HCT116 (cell line): Measurements from ENCODE around the gene NEK7. TPM values are rescaled to one million over a fixed set of nuclear protein-coding genes. Genes with fewer than 3 reads are reported as not detected.
A peak's percentile ranks its signal among the peaks of the same experiment; 100 is the strongest.

Source experiments
- ATAC-seq: fragments of 200-7000 bp; cut with Tn5 transposase; 2 replicates; pipeline ENCODE4 v1.9.1; 2020; ENCODE audit warnings: mild to moderate bottlenecking, moderate library complexity
- BruUV-seq: library from RNA; stranded (reverse); fragments of 400-500 nt; replicated peaks from 2 replicates; lab custom pipeline; 2021; lab: Mats Ljungman, UMichigan
- CTCF ChIA-PET: fragments of 300-600 bp; sonication (Branson Sonifier 250); formaldehyde crosslinking; loops from one replicate; lab custom pipeline; 2021; ENCODE audit warnings: antibody characterized with exemption; lab: Charles Lee
- POLR2A ChIA-PET: fragments of 300-600, 350-600 bp; sonication (Branson Sonifier 250); formaldehyde crosslinking; loops from one replicate; lab custom pipeline; 2021; ENCODE audit warnings: antibody characterized with exemption; lab: Charles Lee
- RAD21 ChIA-PET, 2 experiments: fragments of 300-600 bp; sonication (Branson Sonifier 250); formaldehyde crosslinking; loops; one replicate each; lab custom pipeline; 2023; ENCODE audit warnings: low total read pairs in 2 of 2; ENCODE audit not compliant: uncharacterized antibody in 2 of 2, unreplicated experiment in 2 of 2, low non-redundant PET in 1 of 2; lab: Charles Lee
- DNase-seq: peaks from one replicate; pipeline ENCODE4 v3.0.0-alpha.2; 2010; ENCODE audit warnings: low read depth, low spot score
- H2AFZ ChIP-seq: fragments of 200-600 bp; shearing (Covaris generic), sonication (generic); 2 replicates; pipeline ENCODE4 v1.6.1; 2017; ENCODE audit warnings: low read depth, mixed run types, mixed read lengths, antibody characterized with exemption, low read length; ENCODE audit not compliant: poor library complexity, severe bottlenecking
- H3K27ac ChIP-seq: 2 replicates; pipeline ENCODE4 v1.5.1; 2012; ENCODE audit warnings: low read depth, low read length
- H3K27me3 ChIP-seq: fragments of 200-600 bp; sonication (generic); 2 replicates; pipeline ENCODE4 v1.6.1; 2016; ENCODE audit warnings: mixed run types, low read length, mixed read lengths; ENCODE audit not compliant: insufficient read depth
- H3K36me3 ChIP-seq, 2 experiments: fragments of 200-500 bp in 1 of 2; fragments of 200-600 bp in 1 of 2; sonication (Bioruptor generic) in 1 of 2; sonication (generic) in 1 of 2; 2 replicates each; pipeline versions ENCODE4 v1.5.1 to v1.6.1; 2014 to 2016; ENCODE audit warnings: low read length in 2 of 2, inconsistent platforms in 1 of 2, mixed read lengths in 1 of 2, mixed run types in 1 of 2; ENCODE audit not compliant: insufficient read depth in 2 of 2, control insufficient read depth in 1 of 2
- H3K4me1 ChIP-seq, 2 experiments: fragments of 200-600 bp in 1 of 2; sonication (generic) in 1 of 2; 2 replicates each; pipeline versions ENCODE4 v1.5.1 to v1.6.1; 2012 to 2017; ENCODE audit warnings: low read length in 2 of 2, inconsistent platforms in 1 of 2, mild to moderate bottlenecking in 1 of 2, mixed read lengths in 1 of 2, mixed run types in 1 of 2, moderate library complexity in 1 of 2; ENCODE audit not compliant: insufficient read depth in 2 of 2, control insufficient read depth in 1 of 2
- H3K4me2 ChIP-seq: fragments of 200-600 bp; sonication (generic); 2 replicates; pipeline ENCODE4 v1.6.1; 2017; ENCODE audit warnings: mixed run types, low read length, mixed read lengths
- H3K4me3 ChIP-seq, 2 experiments: fragments of 200-600 bp in 1 of 2; sonication (generic) in 1 of 2; replicated peaks in 1 of 2; 2 replicates each; pipeline ENCODE4 v1.5.1; 2011 to 2016; ENCODE audit warnings: low read length in 2 of 2, control low read depth in 1 of 2, low read depth in 1 of 2, mild to moderate bottlenecking in 1 of 2, mixed read lengths in 1 of 2, mixed run types in 1 of 2
- H3K79me2 ChIP-seq: fragments of 200-600 bp; sonication (generic); 2 replicates; pipeline ENCODE4 v1.6.1; 2017; ENCODE audit warnings: mild to moderate bottlenecking, mixed run types, low read length, moderate library complexity, mixed read lengths; ENCODE audit not compliant: insufficient read depth
- H3K9ac ChIP-seq: fragments of 200-600 bp; sonication (generic); 2 replicates; pipeline ENCODE4 v1.6.1; 2016; ENCODE audit warnings: low read length, mixed read lengths
- H3K9me2 ChIP-seq: fragments of 200-600 bp; sonication (generic), shearing (Covaris generic); 2 replicates; pipeline ENCODE4 v1.6.1; 2017; ENCODE audit warnings: mixed run types, mild to moderate bottlenecking, moderate library complexity; ENCODE audit not compliant: insufficient read depth
- H3K9me3 ChIP-seq, 2 experiments: fragments of 200-500 bp in 1 of 2; fragments of 200-600 bp in 1 of 2; sonication (Bioruptor generic) in 1 of 2; sonication (generic) in 1 of 2; 2 replicates each; pipeline ENCODE4 v1.6.1; 2014 to 2017; ENCODE audit warnings: low read length in 2 of 2, mixed read lengths in 2 of 2, inconsistent platforms in 1 of 2, low read depth in 1 of 2, mild to moderate bottlenecking in 1 of 2, mixed run types in 1 of 2, moderate library complexity in 1 of 2; ENCODE audit not compliant: control insufficient read depth in 1 of 2, insufficient read depth in 1 of 2
- H4K20me1 ChIP-seq: fragments of 200-600 bp; sonication (generic), shearing (Covaris generic); 2 replicates; pipeline ENCODE4 v1.6.1; 2017; ENCODE audit warnings: mixed run types, mild to moderate bottlenecking, moderate library complexity; ENCODE audit not compliant: insufficient read depth
- CBX3 ChIP-seq: IDR thresholded peaks from 2 replicates; pipeline ENCODE4 v1.6.1; 2012; ENCODE audit warnings: low read depth
- ELF1 ChIP-seq: IDR thresholded peaks from 2 replicates; pipeline ENCODE4 v1.6.1; 2012; ENCODE audit warnings: low read depth, borderline replicate concordance
- EZH2phosphoT487 ChIP-seq: fragments of 200-600 bp; IDR thresholded peaks from 2 replicates; pipeline ENCODE4 v1.6.1; 2018; ENCODE audit warnings: antibody characterized with exemption, borderline replicate concordance
- FOSL1 ChIP-seq: IDR thresholded peaks from 2 replicates; pipeline ENCODE4 v1.6.1; 2012; ENCODE audit warnings: low read depth
- JUND ChIP-seq: IDR thresholded peaks from 2 replicates; pipeline ENCODE4 v1.6.1; 2012
- POLR2A ChIP-seq: IDR thresholded peaks from 2 replicates; pipeline ENCODE4 v1.7.0; 2011; ENCODE audit warnings: borderline replicate concordance; ENCODE audit not compliant: insufficient read depth, insufficient read length; ENCODE audit errors: extremely low read depth
- POLR2AphosphoS5 ChIP-seq: IDR thresholded peaks from 2 replicates; pipeline ENCODE4 v1.6.1; 2011; ENCODE audit warnings: mild to moderate bottlenecking, low read depth, low read length, moderate library complexity
- RAD21 ChIP-seq: IDR thresholded peaks from 2 replicates; pipeline ENCODE4 v1.6.1; 2012; ENCODE audit warnings: low read depth, mild to moderate bottlenecking
- SRF ChIP-seq: IDR thresholded peaks from 2 replicates; pipeline ENCODE4 v1.6.1; 2012; ENCODE audit warnings: low read depth
- TCF7L2 ChIP-seq: IDR thresholded peaks from 2 replicates; pipeline ENCODE4 v1.7.0; 2011; ENCODE audit warnings: borderline replicate concordance, inconsistent platforms; ENCODE audit not compliant: insufficient read depth, insufficient read length; ENCODE audit errors: extremely low read depth
- YY1 ChIP-seq: IDR thresholded peaks from 2 replicates; pipeline ENCODE4 v1.6.1; 2011; ENCODE audit warnings: low read length, low read depth, moderate library complexity, mild to moderate bottlenecking; ENCODE audit not compliant: insufficient replicate concordance; ENCODE audit errors: extremely low read depth
- ZBTB33 ChIP-seq: IDR thresholded peaks from 2 replicates; pipeline ENCODE4 v1.6.1; 2011; ENCODE audit warnings: mild to moderate bottlenecking, low read length, moderate library complexity; ENCODE audit not compliant: insufficient replicate concordance; ENCODE audit errors: extremely low read depth
- intact Hi-C: fragments of 100-400 bp; cut with micrococcal nuclease; formaldehyde crosslinking; loops from 2 replicates; pipeline ENCODE4 v1.10.0; 2022
- total RNA-seq: library from RNA; stranded (reverse); gene quantifications from one replicate; pipeline ENCODE4 v1.2.1, GENCODE V29; 2021; ENCODE audit not compliant: unreplicated experiment
- TF ChIP-seq, protein P1 (sequence below): IDR thresholded peaks from 2 replicates; pipeline ENCODE4 v1.6.1; 2012

NEK7 gene
- total RNA-seq, 1 experiment from 2014 or later = 33.0 TPM

- TF ChIP-seq TCF7L2 (no peak), EZH2phosphoT487 (no peak), POLR2A (peak; percentile 91), ELF1 (peak; percentile 49), JUND (no peak), CBX3 (no peak), YY1 (peak; percentile 73), POLR2AphosphoS5 (peak; percentile 96), SRF (no peak)
- TF ChIP-seq, all 23 proteins: peak for 7
These were observed 2.2 kb downstream of the NEK7 start (continued) for GRCh38 chr1:198158735-198159589.

DNA sequence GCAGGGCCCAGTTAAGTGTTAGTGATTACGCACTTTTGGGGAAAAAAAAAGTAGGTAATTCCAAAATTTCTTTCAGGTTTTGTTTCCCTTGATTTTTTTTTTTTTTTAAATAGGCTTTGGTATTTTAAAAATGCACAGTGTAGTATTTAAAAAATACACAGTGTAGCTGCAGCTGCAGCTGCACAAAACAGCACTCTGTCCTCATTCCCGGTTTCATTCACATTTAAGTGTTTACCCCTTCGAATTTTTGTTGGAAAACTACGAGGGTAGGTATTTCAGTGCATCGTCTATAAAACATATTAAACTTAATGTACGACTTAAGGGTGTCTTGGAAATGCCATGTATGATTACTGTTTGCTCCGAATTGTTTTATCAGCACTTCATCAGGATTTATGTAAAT is 3.4 kb downstream of the NEK7 start:
- Histone ChIP-seq H3K27ac (no peak overlapping the region), H3K4me2 (peak overlapping the region; percentile 97), H3K79me2 (peaks cover 70% of the 10 kb centered on the region), H3K36me3 (no peaks in the 10 kb centered on the region), H3K27me3 (no peaks in the 10 kb centered on the region), H2AFZ (no peak overlapping the region), H3K9me3 (no peaks in the 10 kb centered on the region), H3K9ac (peak overlapping the region; percentile 75; the same call in 1 of the 2 replicates), H3K9me2 (no peaks in the 10 kb centered on the region), H3K4me1 (peaks cover 6 to 29% of the 10 kb centered on the region in 2 experiments; a peak in 3 of 4 replicates), H4K20me1 (no peaks in the 10 kb centered on the region), H3K4me3 (no peak overlapping the region)
- POLR2A ChIA-PET = interaction anchor here (0.5 kb wide), 1 partner anchor 608 kb away, joined by 3 read pairs; no protein-coding TSS in a partner anchor
- DNase-seq (no peak), ATAC-seq (no peak)
- no TSS peak for BruUV-seq
- intact Hi-C loops = no loop called here
- no peak for TF ChIP-seq TCF7L2
- no peak for TF ChIP-seq POLR2A
- TF ChIP-seq ZBTB33 = no peak
- no peak for TF ChIP-seq FOSL1
- TF ChIP-seq EZH2phosphoT487 = no peak
- no peak for TF ChIP-seq POLR2AphosphoS5
- TF ChIP-seq RAD21 = no peak
- TF ChIP-seq, protein P1, sequence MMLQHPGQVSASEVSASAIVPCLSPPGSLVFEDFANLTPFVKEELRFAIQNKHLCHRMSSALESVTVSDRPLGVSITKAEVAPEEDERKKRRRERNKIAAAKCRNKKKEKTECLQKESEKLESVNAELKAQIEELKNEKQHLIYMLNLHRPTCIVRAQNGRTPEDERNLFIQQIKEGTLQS = no peak
- CTCF ChIA-PET = no interaction called here
- RAD21 ChIA-PET = no interaction called here
